Cardiac fibroblast (primary cell): ENCODE measurements around the gene LSM5.
A peak's percentile ranks its signal among the peaks of the same experiment; 100 is the strongest.
"Not testable (repeated sequence)": the region's sequence is repeated elsewhere in the genome, so short reads cannot be mapped to it uniquely, and the experiment has no call there.

Source experiments
- DNase-seq, 2 donors: peaks; one replicate each; pipeline versions ENCODE4 v3.0.0 to v3.0.0-alpha.2; 2010; ENCODE audit warnings: low read depth in 2 of 2
- H3K4me3 ChIP-seq, 2 donors: replicated peaks in 1 of 2; 1 replicate in 1 of 2; 2 replicates in 1 of 2; pipeline ENCODE4 v1.5.1; 2011; ENCODE audit warnings: low read depth in 2 of 2, low read length in 2 of 2, mild to moderate bottlenecking in 2 of 2, moderate library complexity in 1 of 2
- TF ChIP-seq, protein P1 (sequence below): IDR thresholded peaks from one replicate; pipeline ENCODE4 v1.5.1; 2011; ENCODE audit warnings: low read depth, mild to moderate bottlenecking, low read length, inconsistent platforms

Gene LSM5

GRCh38 chr7:32479574-32480200, 10.5 kb downstream of the LSM5 start:
- peak; percentile 77 for DNase-seq
- TF ChIP-seq, protein P1, sequence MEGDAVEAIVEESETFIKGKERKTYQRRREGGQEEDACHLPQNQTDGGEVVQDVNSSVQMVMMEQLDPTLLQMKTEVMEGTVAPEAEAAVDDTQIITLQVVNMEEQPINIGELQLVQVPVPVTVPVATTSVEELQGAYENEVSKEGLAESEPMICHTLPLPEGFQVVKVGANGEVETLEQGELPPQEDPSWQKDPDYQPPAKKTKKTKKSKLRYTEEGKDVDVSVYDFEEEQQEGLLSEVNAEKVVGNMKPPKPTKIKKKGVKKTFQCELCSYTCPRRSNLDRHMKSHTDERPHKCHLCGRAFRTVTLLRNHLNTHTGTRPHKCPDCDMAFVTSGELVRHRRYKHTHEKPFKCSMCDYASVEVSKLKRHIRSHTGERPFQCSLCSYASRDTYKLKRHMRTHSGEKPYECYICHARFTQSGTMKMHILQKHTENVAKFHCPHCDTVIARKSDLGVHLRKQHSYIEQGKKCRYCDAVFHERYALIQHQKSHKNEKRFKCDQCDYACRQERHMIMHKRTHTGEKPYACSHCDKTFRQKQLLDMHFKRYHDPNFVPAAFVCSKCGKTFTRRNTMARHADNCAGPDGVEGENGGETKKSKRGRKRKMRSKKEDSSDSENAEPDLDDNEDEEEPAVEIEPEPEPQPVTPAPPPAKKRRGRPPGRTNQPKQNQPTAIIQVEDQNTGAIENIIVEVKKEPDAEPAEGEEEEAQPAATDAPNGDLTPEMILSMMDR: peak; percentile 94

GRCh38 chr7:32477649-32477980, 12.6 kb downstream of the LSM5 start:
- TF ChIP-seq, protein P1: no peak
- H3K4me3 ChIP-seq: no peak overlapping the region
- DNase-seq: peak in 1 of 2 donors; percentile 22

More at GRCh38 chr7:32479574-32480200, 10.5 kb downstream of the LSM5 start:
- no peak overlapping the region for H3K4me3 ChIP-seq

- peak in 1 of 2 donors; percentile 30 for DNase-seq
- no peak overlapping the region for H3K4me3 ChIP-seq
- TF ChIP-seq, protein P1: no peak
Measured at GRCh38 chr7:32476816-32477648, 13.1 kb downstream of the LSM5 start.

- TF ChIP-seq, protein P1: no peak
- no peak for DNase-seq
- no peak overlapping the region for H3K4me3 ChIP-seq
Measured at GRCh38 chr7:32474008-32474407, 16.2 kb downstream of the LSM5 start.

DNA sequence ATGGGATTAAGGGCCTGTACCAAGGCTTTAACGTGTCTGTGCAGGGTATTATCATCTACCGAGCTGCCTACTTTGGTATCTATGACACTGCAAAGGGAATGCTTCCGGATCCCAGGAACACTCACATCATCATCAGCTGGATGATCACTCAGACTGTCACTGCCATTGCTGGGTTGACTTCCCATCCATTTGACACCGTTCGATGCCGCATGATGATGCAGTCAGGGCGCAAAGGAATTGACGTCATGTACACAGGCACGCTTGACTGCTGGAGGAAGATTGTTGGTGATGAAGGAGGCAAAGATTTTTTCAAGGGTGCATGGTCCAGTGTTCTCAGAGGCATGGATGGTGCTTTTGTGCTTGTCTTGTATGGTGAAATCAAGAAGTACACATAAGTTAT, 18.2 kb downstream of the LSM5 start:
- TF ChIP-seq, protein P1: no peak
- H3K4me3 ChIP-seq: no peak overlapping the region
- DNase-seq: no peak

GRCh38 chr7:32470871-32471270, 19.3 kb downstream of the LSM5 start:
- H3K4me3 ChIP-seq: no peak overlapping the region
- DNase-seq: no peak
- TF ChIP-seq, protein P1: no peak

- DNase-seq, H3K4me3 ChIP-seq: not testable (repeated sequence)
Measured at GRCh38 chr7:32470004-32470403, 20.2 kb downstream of the LSM5 start.

GRCh38 chr7:32464641-32465416, 25.4 kb downstream of the LSM5 start:
- not testable (repeated sequence) for H3K4me3 ChIP-seq, DNase-seq
